Measurements from ENCODE around the gene SIX3. TPM values are rescaled to one million over a fixed set of nuclear protein-coding genes. Genes with fewer than 3 reads are reported as not detected.

Gene SIX3
- total RNA-seq, 1 donor from 2014 or later, result not detected

- Histone ChIP-seq H3K27ac (no peak overlapping the region), H3K4me1 (no peaks in the 10 kb centered on the region), H3K4me3 (no peak overlapping the region), H3K27me3 (ENCODE audit: low read depth) (peaks cover 34% of the 10 kb centered on the region), H3K9me3 (no peaks in the 10 kb centered on the region), H3K36me3 (no peaks in the 10 kb centered on the region)
- intact Hi-C loops (cut with DNase I), result no loop called here
- ATAC-seq (peak in 1 of 2 donors; percentile 37), DNase-seq (no peak)
- TF ChIP-seq CTCF (IDR thresholded peaks at IDR 0.05), result no peak
Measured at GRCh38 chr2:44918095-44918775, 23.3 kb upstream of the SIX3 start.

- Histone ChIP-seq H3K9me3 (no peaks in the 10 kb centered on the region), H3K27me3 (ENCODE audit: low read depth) (peaks cover 53% of the 10 kb centered on the region), H3K4me3 (no peak overlapping the region), H3K4me1 (no peaks in the 10 kb centered on the region), H3K27ac (no peak overlapping the region), H3K36me3 (no peaks in the 10 kb centered on the region)
- TF ChIP-seq CTCF (IDR thresholded peaks at IDR 0.05), result no peak
- DNase-seq, result no peak
- intact Hi-C loops (cut with DNase I), result no loop called here
- no peak for ATAC-seq
Measured at GRCh38 chr2:44920751-44921150, 20.8 kb upstream of the SIX3 start.

GRCh38 chr2:44922776-44923175 is 18.7 kb upstream of the SIX3 start:
- no peaks in the 10 kb centered on the region for H3K9me3 ChIP-seq
- peaks cover 72% of the 10 kb centered on the region for H3K27me3 ChIP-seq (ENCODE audit: low read depth)
- H3K4me3 ChIP-seq, result no peak overlapping the region
- ATAC-seq (no peak), DNase-seq (no peak)
- no peak overlapping the region for H3K27ac ChIP-seq
- no peaks in the 10 kb centered on the region for H3K4me1 ChIP-seq
- H3K36me3 ChIP-seq, result no peaks in the 10 kb centered on the region
- no peak for TF ChIP-seq CTCF (IDR thresholded peaks at IDR 0.05)
- intact Hi-C loops (cut with DNase I), result no loop called here

GRCh38 chr2:44925561-44926136 is 15.9 kb upstream of the SIX3 start:
- DNase-seq (no peak), ATAC-seq (no peak)
- no peak for TF ChIP-seq CTCF (IDR thresholded peaks at IDR 0.05)

GRCh38 chr2:44926957-44927356 is 14.5 kb upstream of the SIX3 start:
- no peak for TF ChIP-seq CTCF (IDR thresholded peaks at IDR 0.05)
- no peak for ATAC-seq

More at GRCh38 chr2:44925561-44926136, 15.9 kb upstream of the SIX3 start:
- no peaks in the 10 kb centered on the region for H3K9me3 ChIP-seq
- H3K4me3 ChIP-seq, result no peak overlapping the region
- H3K27ac ChIP-seq, result no peak overlapping the region
- no peaks in the 10 kb centered on the region for H3K36me3 ChIP-seq
- peaks cover 25% of the 10 kb centered on the region for H3K4me1 ChIP-seq
- intact Hi-C loops (cut with DNase I), result no loop called here
- H3K27me3 ChIP-seq (ENCODE audit: low read depth), result peaks cover 89% of the 10 kb centered on the region

More at GRCh38 chr2:44926957-44927356, 14.5 kb upstream of the SIX3 start:
- no peak overlapping the region for H3K27ac ChIP-seq
- peaks cover 92% of the 10 kb centered on the region for H3K27me3 ChIP-seq (ENCODE audit: low read depth)
- H3K4me3 ChIP-seq, result no peak overlapping the region
- H3K4me1 ChIP-seq, result peaks cover 25% of the 10 kb centered on the region
- intact Hi-C loops (cut with DNase I), result no loop called here
- no peaks in the 10 kb centered on the region for H3K9me3 ChIP-seq
- no peak for DNase-seq
- no peaks in the 10 kb centered on the region for H3K36me3 ChIP-seq

Measured in lower lobe of right lung (tissue), 2 donors.